ENCODE results near the gene ODF2L.

DNA sequence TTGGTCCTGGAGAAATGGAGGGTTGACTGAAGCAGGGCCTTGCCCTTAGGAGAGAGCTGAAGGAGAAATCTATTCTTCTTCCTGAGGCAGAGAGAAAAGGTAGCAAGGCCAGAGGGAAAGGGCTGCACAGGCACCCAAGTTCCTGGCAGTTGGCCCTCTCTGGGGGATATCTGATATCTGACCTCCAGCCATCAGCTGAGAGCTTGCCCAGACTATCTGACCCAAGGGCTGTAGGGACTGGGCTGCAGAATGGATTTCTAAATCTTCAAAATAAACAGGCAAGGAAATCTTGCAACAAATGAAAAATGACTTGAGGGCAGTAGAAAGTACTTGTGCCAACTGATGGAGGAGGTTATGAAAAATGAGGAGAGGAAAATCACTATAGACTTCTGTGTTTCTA lies 27.4 kb upstream of the ODF2L start:
- TF ChIP-seq, protein P1, sequence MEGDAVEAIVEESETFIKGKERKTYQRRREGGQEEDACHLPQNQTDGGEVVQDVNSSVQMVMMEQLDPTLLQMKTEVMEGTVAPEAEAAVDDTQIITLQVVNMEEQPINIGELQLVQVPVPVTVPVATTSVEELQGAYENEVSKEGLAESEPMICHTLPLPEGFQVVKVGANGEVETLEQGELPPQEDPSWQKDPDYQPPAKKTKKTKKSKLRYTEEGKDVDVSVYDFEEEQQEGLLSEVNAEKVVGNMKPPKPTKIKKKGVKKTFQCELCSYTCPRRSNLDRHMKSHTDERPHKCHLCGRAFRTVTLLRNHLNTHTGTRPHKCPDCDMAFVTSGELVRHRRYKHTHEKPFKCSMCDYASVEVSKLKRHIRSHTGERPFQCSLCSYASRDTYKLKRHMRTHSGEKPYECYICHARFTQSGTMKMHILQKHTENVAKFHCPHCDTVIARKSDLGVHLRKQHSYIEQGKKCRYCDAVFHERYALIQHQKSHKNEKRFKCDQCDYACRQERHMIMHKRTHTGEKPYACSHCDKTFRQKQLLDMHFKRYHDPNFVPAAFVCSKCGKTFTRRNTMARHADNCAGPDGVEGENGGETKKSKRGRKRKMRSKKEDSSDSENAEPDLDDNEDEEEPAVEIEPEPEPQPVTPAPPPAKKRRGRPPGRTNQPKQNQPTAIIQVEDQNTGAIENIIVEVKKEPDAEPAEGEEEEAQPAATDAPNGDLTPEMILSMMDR (IDR thresholded peaks at IDR 0.05) = no peak
- no peak for TF ChIP-seq POLR2A (IDR thresholded peaks at IDR 0.05)
